Measurements from ENCODE around the gene CALN1. TPM values are rescaled to one million over a fixed set of nuclear protein-coding genes. Genes with fewer than 3 reads are reported as not detected.
"Not testable (repeated sequence)": the region's sequence is repeated elsewhere in the genome, so short reads cannot be mapped to it uniquely, and the experiment has no call there.

Gene CALN1
- total RNA-seq, 1 donor from 2014 or later: not detected

DNA sequence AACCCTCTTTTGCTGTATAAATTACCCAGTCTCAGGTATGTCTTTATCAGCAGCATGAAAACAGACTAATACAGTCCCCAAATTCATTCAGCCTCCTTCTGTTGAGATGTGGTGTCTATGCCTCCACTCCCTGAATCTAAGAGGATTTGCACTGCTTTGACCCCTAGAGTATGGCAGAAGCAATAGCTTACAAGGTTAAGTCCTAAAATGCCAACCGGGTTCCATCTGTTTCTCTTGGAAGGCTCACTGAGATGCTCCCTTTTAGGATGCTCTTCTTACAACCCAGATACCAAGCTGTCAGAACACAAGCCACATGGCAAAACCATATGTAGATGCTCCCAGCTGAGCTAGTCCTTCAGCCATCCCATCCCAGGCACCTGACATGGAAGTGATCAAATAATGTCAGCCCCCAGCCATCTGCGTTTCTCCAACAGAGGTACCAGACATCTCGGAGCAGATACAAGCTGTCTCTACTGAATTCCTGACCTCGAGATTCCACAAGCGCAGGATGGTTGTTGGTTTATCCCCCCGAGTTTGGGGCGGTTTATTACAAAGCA, 20.2 kb downstream of the CALN1 start:
- H3K27me3 ChIP-seq (ENCODE audit: control insufficient read depth, insufficient read depth, low read length): no peaks in the 10 kb centered on the region
- H3K4me3 ChIP-seq (ENCODE audit: low read depth, low read length): no peak overlapping the region
- no peak for DNase-seq (ENCODE audit: low read depth)
- TF ChIP-seq, protein P1, sequence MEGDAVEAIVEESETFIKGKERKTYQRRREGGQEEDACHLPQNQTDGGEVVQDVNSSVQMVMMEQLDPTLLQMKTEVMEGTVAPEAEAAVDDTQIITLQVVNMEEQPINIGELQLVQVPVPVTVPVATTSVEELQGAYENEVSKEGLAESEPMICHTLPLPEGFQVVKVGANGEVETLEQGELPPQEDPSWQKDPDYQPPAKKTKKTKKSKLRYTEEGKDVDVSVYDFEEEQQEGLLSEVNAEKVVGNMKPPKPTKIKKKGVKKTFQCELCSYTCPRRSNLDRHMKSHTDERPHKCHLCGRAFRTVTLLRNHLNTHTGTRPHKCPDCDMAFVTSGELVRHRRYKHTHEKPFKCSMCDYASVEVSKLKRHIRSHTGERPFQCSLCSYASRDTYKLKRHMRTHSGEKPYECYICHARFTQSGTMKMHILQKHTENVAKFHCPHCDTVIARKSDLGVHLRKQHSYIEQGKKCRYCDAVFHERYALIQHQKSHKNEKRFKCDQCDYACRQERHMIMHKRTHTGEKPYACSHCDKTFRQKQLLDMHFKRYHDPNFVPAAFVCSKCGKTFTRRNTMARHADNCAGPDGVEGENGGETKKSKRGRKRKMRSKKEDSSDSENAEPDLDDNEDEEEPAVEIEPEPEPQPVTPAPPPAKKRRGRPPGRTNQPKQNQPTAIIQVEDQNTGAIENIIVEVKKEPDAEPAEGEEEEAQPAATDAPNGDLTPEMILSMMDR (IDR thresholded peaks at IDR 0.05; ENCODE audit: insufficient read depth, low read length, severe bottlenecking): no peak
- H3K36me3 ChIP-seq (ENCODE audit: control insufficient read depth, insufficient read depth, low read length): no peaks in the 10 kb centered on the region
- FAIRE-seq: no peak

DNA sequence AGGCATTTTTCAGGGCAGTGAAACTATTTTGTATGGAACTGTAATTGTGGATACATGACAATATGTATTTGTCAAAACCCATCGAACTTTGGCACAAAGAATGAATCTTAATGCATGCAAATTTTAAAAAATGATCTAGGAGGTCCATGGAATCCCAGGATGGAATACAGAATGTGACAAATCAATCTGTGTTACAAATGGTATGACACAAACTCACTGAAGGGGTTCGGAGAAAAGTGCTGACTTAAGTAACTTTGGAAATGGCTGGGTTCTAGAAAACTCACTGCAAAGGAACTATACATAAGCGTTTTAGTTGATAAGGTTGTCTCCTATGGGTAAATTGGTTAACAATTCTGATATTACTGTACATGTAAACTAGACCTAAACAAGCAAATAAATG, 26.0 kb downstream of the CALN1 start:
- DNase-seq (ENCODE audit: low read depth): no peak
- TF ChIP-seq, protein P1 (IDR thresholded peaks at IDR 0.05; ENCODE audit: insufficient read depth, low read length, severe bottlenecking): no peak
- Histone ChIP-seq H3K27me3 (ENCODE audit: control insufficient read depth, insufficient read depth, low read length) (no peaks in the 10 kb centered on the region), H3K36me3 (ENCODE audit: control insufficient read depth, insufficient read depth, low read length) (no peaks in the 10 kb centered on the region), H3K4me3 (ENCODE audit: low read depth, low read length) (no peak overlapping the region)
- no peak for FAIRE-seq

DNA sequence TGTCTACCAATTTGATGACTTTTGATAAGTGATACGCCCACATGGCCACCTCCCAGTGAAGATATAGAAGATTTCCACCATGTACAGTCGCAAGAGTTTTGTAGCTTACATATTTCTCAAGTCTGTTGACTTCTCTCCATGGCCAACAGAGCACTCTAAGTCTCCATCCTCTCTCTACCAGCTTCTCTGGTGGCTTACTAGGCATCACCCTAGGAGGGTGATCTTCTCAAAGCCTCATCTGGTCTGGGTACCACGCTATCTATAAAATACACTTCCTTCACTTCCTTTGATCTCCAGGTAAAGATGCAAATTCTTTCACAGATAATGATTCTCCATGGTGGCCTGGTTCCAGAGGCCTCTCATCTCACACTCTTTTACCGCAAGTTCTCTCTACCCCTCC, 49.9 kb downstream of the CALN1 start:
- Histone ChIP-seq H3K4me3 (ENCODE audit: low read depth, low read length) (no peak overlapping the region), H3K36me3 (ENCODE audit: control insufficient read depth, insufficient read depth, low read length) (no peaks in the 10 kb centered on the region), H3K27me3 (ENCODE audit: control insufficient read depth, insufficient read depth, low read length) (no peaks in the 10 kb centered on the region)
- TF ChIP-seq, protein P1 (IDR thresholded peaks at IDR 0.05; ENCODE audit: insufficient read depth, low read length, severe bottlenecking): no peak
- no peak for DNase-seq (ENCODE audit: low read depth)
- no peak for FAIRE-seq

DNA sequence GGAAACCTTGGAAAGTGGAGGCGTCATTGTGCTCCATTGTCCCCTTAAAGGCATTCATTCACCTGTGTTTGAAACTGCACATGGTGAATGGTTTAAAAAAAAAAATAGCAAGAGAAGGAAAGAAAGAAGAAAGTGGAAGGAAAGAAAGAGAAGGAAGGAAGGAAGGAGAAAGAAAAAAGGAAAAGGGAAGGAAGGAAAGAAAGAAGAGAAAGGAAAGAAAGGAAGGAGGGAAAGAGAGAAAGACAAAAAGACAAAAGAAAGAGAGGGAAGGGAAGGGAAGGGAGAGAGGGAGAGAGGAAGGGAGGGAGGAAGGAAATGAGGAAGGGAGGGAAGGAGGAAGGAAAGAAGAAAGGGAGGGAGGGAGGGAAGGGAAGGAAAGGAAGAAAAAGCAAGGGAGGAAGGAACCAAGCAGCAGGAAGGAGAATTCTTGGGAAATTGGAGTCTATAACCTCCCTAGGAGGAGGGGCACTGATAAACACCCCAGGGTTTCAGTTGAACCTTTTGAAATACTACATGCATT, 66.9 kb downstream of the CALN1 start:
- Histone ChIP-seq H3K36me3 (ENCODE audit: control insufficient read depth, insufficient read depth, low read length) (no peaks in the 10 kb centered on the region), H3K27me3 (ENCODE audit: control insufficient read depth, insufficient read depth, low read length) (no peaks in the 10 kb centered on the region), H3K4me3 (ENCODE audit: low read depth, low read length) (no peak overlapping the region)
- TF ChIP-seq, protein P1 (IDR thresholded peaks at IDR 0.05; ENCODE audit: insufficient read depth, low read length, severe bottlenecking): no peak
- FAIRE-seq (no peak), DNase-seq (ENCODE audit: low read depth) (no peak)

DNA sequence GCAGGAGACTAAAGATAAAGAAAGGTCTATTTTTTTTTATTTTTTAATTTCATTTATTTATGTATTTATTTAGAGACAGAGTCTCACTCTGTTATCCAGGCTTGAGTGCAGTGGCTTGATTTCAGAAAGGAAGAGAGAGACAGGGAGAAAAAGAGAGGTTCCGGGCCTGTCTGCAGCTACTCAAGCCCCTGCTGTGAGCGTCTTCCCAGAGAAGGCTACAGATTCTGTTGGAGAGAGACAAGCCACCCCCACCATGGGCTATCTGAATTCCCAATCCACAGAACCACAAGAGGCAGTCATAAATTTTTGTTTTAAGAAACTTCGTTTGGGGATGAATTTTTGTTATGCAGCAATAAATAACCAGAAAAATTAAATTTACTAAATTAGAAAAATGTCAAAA, 68.1 kb downstream of the CALN1 start:
- Histone ChIP-seq H3K27me3 (ENCODE audit: control insufficient read depth, insufficient read depth, low read length) (no peaks in the 10 kb centered on the region), H3K36me3 (ENCODE audit: control insufficient read depth, insufficient read depth, low read length) (no peaks in the 10 kb centered on the region), H3K4me3 (ENCODE audit: low read depth, low read length) (no peak overlapping the region)
- FAIRE-seq (no peak), DNase-seq (ENCODE audit: low read depth) (no peak)
- TF ChIP-seq, protein P1 (IDR thresholded peaks at IDR 0.05; ENCODE audit: insufficient read depth, low read length, severe bottlenecking): no peak

DNA sequence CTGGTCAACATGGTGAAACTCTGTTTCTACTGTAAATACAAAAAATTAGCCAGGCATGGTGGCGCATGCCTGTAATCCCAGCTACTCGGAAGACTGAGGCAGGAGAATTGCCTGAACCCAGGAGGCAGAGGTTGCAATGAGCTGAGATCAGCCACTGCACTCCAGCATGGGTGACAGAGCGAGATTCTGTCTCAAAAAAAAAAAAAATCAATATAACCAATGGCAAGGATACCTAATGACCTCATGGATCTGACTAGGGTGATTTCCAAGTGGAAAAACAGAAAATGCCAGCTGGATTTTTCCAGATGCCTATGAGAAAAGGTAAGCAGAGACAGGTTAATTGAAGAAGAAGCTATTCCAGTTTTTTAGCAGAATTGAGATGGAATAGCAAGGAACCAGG, 68.8 kb downstream of the CALN1 start:
- H3K36me3 ChIP-seq (ENCODE audit: control insufficient read depth, insufficient read depth, low read length); H3K4me3 ChIP-seq (ENCODE audit: low read depth, low read length); FAIRE-seq; H3K27me3 ChIP-seq (ENCODE audit: control insufficient read depth, insufficient read depth, low read length); DNase-seq (ENCODE audit: low read depth): not testable (repeated sequence)
